Sigmoid colon (tissue), 7 donors: ENCODE measurements around the gene DTWD1. TPM values are rescaled to one million over a fixed set of nuclear protein-coding genes. Genes with fewer than 3 reads are reported as not detected.
"Not testable (repeated sequence)": the region's sequence is repeated elsewhere in the genome, so short reads cannot be mapped to it uniquely, and the experiment has no call there.

Experiments
- DNase-seq: peaks from one replicate; pipeline ENCODE4 v3.0.0-alpha.2; 2019
- H3K27ac ChIP-seq, 4 donors: fragments of 200-600 bp; sonication (generic); one replicate each; pipeline ENCODE4 v1.5.1; 2016 to 2019; ENCODE audit warnings: mild to moderate bottlenecking in 1 of 4
- H3K27me3 ChIP-seq, 3 donors: fragments of 200-600 bp; sonication (generic); one replicate each; pipeline ENCODE4 v1.5.1; 2019; ENCODE audit warnings: mild to moderate bottlenecking in 1 of 3
- H3K36me3 ChIP-seq, 4 donors: fragments of 200-600 bp; sonication (generic); one replicate each; pipeline ENCODE4 v1.5.1; 2016 to 2019
- H3K4me1 ChIP-seq, 4 donors: fragments of 200-600 bp; sonication (generic); one replicate each; pipeline ENCODE4 v1.5.1; 2017 to 2019
- H3K4me3 ChIP-seq, 4 donors: fragments of 200-600 bp; sonication (generic); one replicate each; pipeline ENCODE4 v1.5.1; 2017 to 2019; ENCODE audit warnings: mild to moderate bottlenecking in 2 of 4, moderate library complexity in 1 of 4
- H3K9me3 ChIP-seq, 4 donors: fragments of 200-600 bp in 3 of 4; sonication (generic) in 3 of 4; one replicate each; pipeline versions ENCODE4 v1.5.1 to v1.6.1; 2013 to 2019
- CTCF ChIP-seq, 4 experiments: fragments of 450-650 bp in 3 of 4; fragments of 200-600 bp in 1 of 4; IDR thresholded peaks; one replicate each; pipeline ENCODE4 v1.5.1; 2016 to 2019; ENCODE audit warnings: antibody characterized with exemption in 4 of 4, mild to moderate bottlenecking in 3 of 4, moderate library complexity in 2 of 4
- EP300 ChIP-seq, 4 donors: sonication (generic); formaldehyde crosslinking; IDR thresholded peaks; one replicate each; pipeline ENCODE4 v1.6.1; 2017; ENCODE audit warnings: antibody characterized with exemption in 4 of 4
- POLR2A ChIP-seq, 2 donors: fragments of 450-650 bp; IDR thresholded peaks; one replicate each; pipeline ENCODE4 v1.6.1; 2016; ENCODE audit warnings: antibody characterized with exemption in 2 of 2, mild to moderate bottlenecking in 2 of 2, moderate library complexity in 2 of 2
- POLR2AphosphoS5 ChIP-seq, 4 donors: sonication (generic); formaldehyde crosslinking; IDR thresholded peaks; one replicate each; pipeline ENCODE4 v1.6.1; 2017; ENCODE audit warnings: antibody characterized with exemption in 4 of 4
- WGBS, 2 donors: extraction: QIAGEN DNeasy Blood & Tissue Kit; methylation state at CpG; one replicate each; pipeline ENCODE4 v1.1.7; 2013; 5-methylcytosine and 5-hydroxymethylcytosine counted together
- intact Hi-C: fragments of 100-400 bp; cut with DNase I; formaldehyde crosslinking; loops from one replicate; pipeline ENCODE4 v1.15.1; 2023
- polyA plus RNA-seq, 3 donors: library from polyadenylated mRNA; stranded (reverse); fragments of 200-250 nt; gene quantifications; one replicate each; pipeline ENCODE4 v1.2.3, GENCODE V29; 2013
- total RNA-seq, 4 donors: library from RNA; depleted of rRNA; stranded (reverse); fragments of >200 nt; gene quantifications; one replicate each; pipeline ENCODE4 v1.1.0, GENCODE V29; 2016
- donor health status: healthy with polysubstance abuse.
- donor health status: Bipolar disorder and iron deficiency.
- donor health status: healthy.

The DTWD1 gene
- total and polyA plus RNA-seq, 7 donors, result 10.6 to 39.8 (median 22.7) TPM

- Histone ChIP-seq H3K36me3 (no peaks in the 10 kb centered on the region), H3K4me3 (no peak overlapping the region), H3K4me1 (peaks cover 0 to 10% (median 2%) of the 10 kb centered on the region in 4 donors), H3K27me3 (no peaks in the 10 kb centered on the region), H3K9me3 (peaks cover 0 to 16% (median 10%) of the 10 kb centered on the region in 4 donors), H3K27ac (no peak overlapping the region)
- TF ChIP-seq POLR2A (IDR thresholded peaks at IDR 0.05), result no peak
- no peak for TF ChIP-seq POLR2AphosphoS5 (IDR thresholded peaks at IDR 0.05)
- TF ChIP-seq EP300 (IDR thresholded peaks at IDR 0.05), result no peak
- TF ChIP-seq CTCF (IDR thresholded peaks at IDR 0.05), result no peak
- intact Hi-C loops, result no loop called here
- no peak for DNase-seq
- 57 to 71% methylated on average over 2 of the region's 2 CpGs for WGBS, 2 donors
Measured at GRCh38 chr15:49650676-49651075, 29.8 kb downstream of the DTWD1 start.

DNA sequence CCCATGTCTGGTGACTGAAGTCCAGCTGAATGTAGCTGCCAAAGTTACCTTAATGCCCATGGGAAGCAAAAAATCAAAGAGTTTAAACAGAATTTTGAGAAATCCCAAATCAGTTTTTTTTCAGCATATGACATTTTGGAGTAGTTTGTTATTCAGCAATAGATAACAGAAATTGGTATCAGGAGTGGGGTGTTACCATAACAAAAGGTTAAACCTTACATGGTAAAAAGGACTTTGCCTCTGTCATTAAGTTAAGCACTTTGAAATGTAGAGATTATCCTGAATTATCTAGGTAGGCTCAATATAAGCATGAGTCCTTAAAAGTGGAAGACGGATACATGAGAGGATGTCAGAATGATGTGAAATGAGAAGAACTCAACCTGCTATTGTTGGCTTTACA is 32.1 kb downstream of the DTWD1 start:
- no peaks in the 10 kb centered on the region for H3K36me3 ChIP-seq
- 54 to 95% methylated on average over 1 of the region's 1 CpG for WGBS, 2 donors
- H3K4me3 ChIP-seq, result no peak overlapping the region
- no peak for TF ChIP-seq CTCF (IDR thresholded peaks at IDR 0.05)
- no peak for TF ChIP-seq POLR2AphosphoS5 (IDR thresholded peaks at IDR 0.05)
- no peak for TF ChIP-seq POLR2A (IDR thresholded peaks at IDR 0.05)
- TF ChIP-seq EP300 (IDR thresholded peaks at IDR 0.05), result no peak
- intact Hi-C loops, result no loop called here
- no peaks in the 10 kb centered on the region for H3K27me3 ChIP-seq
- no peaks in the 10 kb centered on the region for H3K4me1 ChIP-seq
- H3K9me3 ChIP-seq, result peaks cover 0 to 16% (median 10%) of the 10 kb centered on the region in 4 donors
- no peak overlapping the region for H3K27ac ChIP-seq
- no peak for DNase-seq

DNA sequence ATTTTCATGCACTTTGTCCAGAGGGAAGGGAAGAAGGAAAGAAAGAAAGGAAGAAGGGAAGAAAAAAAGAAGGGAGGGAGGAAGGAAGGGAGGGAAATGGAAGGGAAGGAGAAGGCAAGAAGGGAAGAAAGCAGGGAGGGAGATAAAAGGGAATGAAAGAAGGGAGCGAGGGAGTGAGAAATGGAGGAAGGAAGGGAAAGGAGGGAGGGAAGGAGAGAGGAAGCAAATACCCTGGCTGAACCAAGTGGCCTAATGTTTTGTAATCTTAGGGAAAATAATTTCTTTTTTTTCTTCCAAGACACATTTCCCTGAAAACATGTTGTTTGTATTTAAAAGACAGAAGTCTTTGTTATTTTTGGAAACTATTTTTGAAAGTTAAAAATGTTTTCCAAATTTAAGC is 35.9 kb downstream of the DTWD1 start:
- TF ChIP-seq EP300 (IDR thresholded peaks at IDR 0.05), result no peak
- no peak for DNase-seq
- Histone ChIP-seq H3K4me1 (no peaks in the 10 kb centered on the region), H3K27me3 (no peaks in the 10 kb centered on the region), H3K9me3 (peaks cover 0 to 16% (median 10%) of the 10 kb centered on the region in 4 donors), H3K36me3 (no peaks in the 10 kb centered on the region), H3K27ac (no peak overlapping the region), H3K4me3 (no peak overlapping the region)
- intact Hi-C loops, result no loop called here
- WGBS, 2 donors, result 97 to 98% methylated on average over 1 of the region's 1 CpG

DNA sequence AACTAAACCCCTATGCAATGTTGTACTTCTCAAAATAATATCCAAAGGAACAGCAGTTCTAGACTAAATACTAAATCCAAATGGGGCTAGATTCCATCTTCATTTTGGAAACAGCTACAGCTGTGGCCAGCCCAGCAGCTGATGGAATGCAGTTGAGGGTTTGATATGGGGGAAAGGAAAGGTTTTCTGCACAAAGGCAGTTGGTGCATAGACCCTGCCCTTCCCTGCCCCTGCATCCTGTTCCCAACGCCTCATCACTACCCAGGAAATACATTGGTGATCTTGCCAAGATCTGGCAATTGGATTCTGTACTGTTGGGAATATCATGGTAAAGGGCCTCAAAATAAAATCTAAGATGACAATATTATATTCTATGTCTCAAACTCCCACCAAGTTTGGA is 43.9 kb downstream of the DTWD1 start:
- no peak overlapping the region for H3K4me3 ChIP-seq
- 73 to 93% methylated on average over 1 of the region's 1 CpG for WGBS, 2 donors
- no peaks in the 10 kb centered on the region for H3K36me3 ChIP-seq
- H3K4me1 ChIP-seq, result no peaks in the 10 kb centered on the region
- no peak for DNase-seq
- no peak for TF ChIP-seq EP300 (IDR thresholded peaks at IDR 0.05)
- TF ChIP-seq CTCF (IDR thresholded peaks at IDR 0.05), result no peak
- no peak for TF ChIP-seq POLR2AphosphoS5 (IDR thresholded peaks at IDR 0.05)
- no peak for TF ChIP-seq POLR2A (IDR thresholded peaks at IDR 0.05)
- intact Hi-C loops, result no loop called here
- no peak overlapping the region for H3K27ac ChIP-seq
- no peaks in the 10 kb centered on the region for H3K9me3 ChIP-seq
- H3K27me3 ChIP-seq, result no peaks in the 10 kb centered on the region

- intact Hi-C loops, H3K4me1 ChIP-seq, H3K9me3 ChIP-seq, H3K27ac ChIP-seq, H3K27me3 ChIP-seq, H3K36me3 ChIP-seq, DNase-seq, H3K4me3 ChIP-seq: not testable (repeated sequence)
- 88 to 89% methylated on average over 3 of the region's 3 CpGs for WGBS, 2 donors
Measured at GRCh38 chr15:49666486-49666885, 45.6 kb downstream of the DTWD1 start.

GRCh38 chr15:49669288-49669687 is 48.4 kb downstream of the DTWD1 start:
- no peak overlapping the region for H3K27ac ChIP-seq
- H3K9me3 ChIP-seq, result no peaks in the 10 kb centered on the region
- TF ChIP-seq CTCF (IDR thresholded peaks at IDR 0.05), result no peak
- no peak for TF ChIP-seq POLR2A (IDR thresholded peaks at IDR 0.05)
- no peaks in the 10 kb centered on the region for H3K27me3 ChIP-seq
- no peak for DNase-seq
- no peaks in the 10 kb centered on the region for H3K36me3 ChIP-seq
- intact Hi-C loops, result no loop called here
- H3K4me3 ChIP-seq, result no peak overlapping the region
- 85 to 88% methylated on average over 1 of the region's 1 CpG for WGBS, 2 donors
- H3K4me1 ChIP-seq, result peaks cover 0 to under 1% (median 0%) of the 10 kb centered on the region in 4 donors
